Type B pancreatic cell (in vitro differentiated cells): ENCODE results near the gene EPN3. TPM values are rescaled to one million over a fixed set of nuclear protein-coding genes. Genes with fewer than 3 reads are reported as not detected.
A peak's percentile ranks its signal among the peaks of the same experiment; 100 is the strongest.

Experiments used
- DNase-seq: peaks from one replicate; pipeline ENCODE4 v3.0.0; 2021; ENCODE audit warnings: mixed read lengths; ENCODE audit not compliant: unreplicated experiment; ENCODE audit errors: extremely low spot score
- H3K27ac Mint-ChIP-seq: 2 replicates; pipeline ENCODE4 v1.8.0; 2021; ENCODE audit warnings: mild to moderate bottlenecking, mixed read lengths
- H3K27me3 Mint-ChIP-seq: 2 replicates; pipeline ENCODE4 v1.8.0; 2021; ENCODE audit warnings: mixed read lengths
- H3K36me3 Mint-ChIP-seq: 2 replicates; pipeline ENCODE4 v1.8.0; 2021; ENCODE audit warnings: mixed read lengths
- H3K4me1 Mint-ChIP-seq: one replicate; pipeline ENCODE4 v1.8.0; 2021; ENCODE audit warnings: mixed read lengths; ENCODE audit not compliant: unreplicated experiment
- H3K4me3 Mint-ChIP-seq: 2 replicates; pipeline ENCODE4 v1.8.0; 2021; ENCODE audit warnings: mild to moderate bottlenecking, mixed read lengths
- H3K9me3 Mint-ChIP-seq: 2 replicates; pipeline ENCODE4 v1.8.0; 2021; ENCODE audit warnings: mixed read lengths
- CTCF ChIP-seq: fragments of 200-600 bp; sonication (generic); conservative IDR thresholded peaks from 2 replicates; pipeline ENCODE4 v1.5.0; 2021; ENCODE audit warnings: antibody characterized with exemption, mild to moderate bottlenecking
- total RNA-seq: library from RNA; stranded (reverse); gene quantifications from 2 replicates; pipeline ENCODE4 v1.2.1, GENCODE V29; 2021; ENCODE audit warnings: low replicate concordance

EPN3 gene
- total RNA-seq, 1 donor from 2014 or later: 41.7 TPM

- H3K27ac Mint-ChIP-seq: no peak overlapping the region
- no peaks in the 10 kb centered on the region for H3K27me3 Mint-ChIP-seq
- no peaks in the 10 kb centered on the region for H3K36me3 Mint-ChIP-seq
- H3K9me3 Mint-ChIP-seq: no peaks in the 10 kb centered on the region
- peak overlapping the region; percentile 86 for H3K4me3 Mint-ChIP-seq
- no peak for DNase-seq
- H3K4me1 Mint-ChIP-seq: peaks cover 23% of the 10 kb centered on the region
- no peak for TF ChIP-seq CTCF
Observed at GRCh38 chr17:50547736-50548083, 15.2 kb downstream of the EPN3 start.

- Mint-ChIP-seq H3K9me3 (no peaks in the 10 kb centered on the region), H3K36me3 (no peaks in the 10 kb centered on the region), H3K4me3 (no peak overlapping the region), H3K27ac (no peak overlapping the region), H3K27me3 (peaks cover 3% of the 10 kb centered on the region), H3K4me1 (peaks cover 12% of the 10 kb centered on the region)
- no peak for DNase-seq
- no peak for TF ChIP-seq CTCF
Observed at GRCh38 chr17:50548831-50549230, 16.3 kb downstream of the EPN3 start.

DNA sequence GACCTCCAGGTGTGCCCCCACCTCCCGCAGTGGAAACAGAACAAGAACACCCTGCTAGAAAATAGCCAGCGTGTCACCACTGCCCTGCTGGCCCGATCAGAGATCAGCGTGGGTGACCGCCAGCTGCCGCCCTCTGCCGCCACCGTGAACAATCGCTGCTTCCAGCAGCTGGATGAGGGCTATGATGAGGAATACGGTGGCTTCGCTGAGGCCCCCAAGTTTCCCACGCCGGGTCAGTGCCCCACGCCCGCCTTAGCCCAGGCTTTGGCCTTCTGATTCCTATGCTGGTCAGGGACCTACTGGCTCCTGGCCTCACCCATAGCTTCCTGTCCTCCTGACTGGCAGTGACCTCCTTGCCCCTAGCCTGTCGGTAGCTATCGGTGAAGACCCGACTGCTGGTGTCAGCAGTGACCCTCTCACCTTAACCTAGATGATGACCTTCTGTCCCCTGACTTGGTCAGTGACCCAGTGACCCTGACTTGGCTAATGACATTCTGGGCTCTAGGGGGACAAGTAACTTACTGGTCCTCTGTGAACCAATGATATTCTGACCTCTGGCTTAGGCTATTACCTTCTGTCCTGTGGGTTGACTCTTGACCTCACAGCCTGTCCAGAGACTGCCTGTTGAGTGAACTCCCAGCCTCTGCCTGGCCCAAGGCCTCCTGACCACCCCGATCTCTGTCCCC is 16.9 kb downstream of the EPN3 start:
- Mint-ChIP-seq H3K27ac (no peak overlapping the region), H3K36me3 (no peaks in the 10 kb centered on the region), H3K27me3 (peaks cover 3% of the 10 kb centered on the region)

DNA sequence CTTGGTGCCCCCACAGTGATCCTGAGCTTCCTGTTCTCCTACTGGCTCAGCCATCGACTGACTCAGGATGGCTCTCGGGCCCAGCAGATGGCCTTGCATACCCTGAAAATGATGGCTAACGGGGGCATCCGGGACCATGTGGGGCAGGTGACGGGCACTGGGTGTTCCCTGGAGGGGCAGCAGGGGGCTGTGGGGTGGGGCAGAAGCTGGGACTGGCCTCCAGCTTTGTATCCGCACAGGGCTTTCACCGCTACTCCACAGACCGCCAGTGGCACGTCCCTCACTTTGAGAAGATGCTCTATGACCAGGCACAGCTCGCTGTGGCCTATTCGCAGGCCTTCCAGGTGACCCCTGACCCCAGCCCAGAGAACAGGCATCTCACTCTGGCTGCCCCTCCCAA is 17.4 kb downstream of the EPN3 start:
- Mint-ChIP-seq H3K27ac (no peak overlapping the region), H3K4me3 (peak overlapping the region; percentile 15), H3K9me3 (no peaks in the 10 kb centered on the region), H3K4me1 (peaks cover 4% of the 10 kb centered on the region), H3K27me3 (peaks cover 6% of the 10 kb centered on the region), H3K36me3 (no peaks in the 10 kb centered on the region)
- no peak for DNase-seq
- TF ChIP-seq CTCF: no peak

More for the DNA sequence above, 16.9 kb downstream of the EPN3 start:
- TF ChIP-seq CTCF: no peak
- Mint-ChIP-seq H3K4me1 (peaks cover 6% of the 10 kb centered on the region), H3K4me3 (peak overlapping the region; percentile 15), H3K9me3 (no peaks in the 10 kb centered on the region)
- no peak for DNase-seq

DNA sequence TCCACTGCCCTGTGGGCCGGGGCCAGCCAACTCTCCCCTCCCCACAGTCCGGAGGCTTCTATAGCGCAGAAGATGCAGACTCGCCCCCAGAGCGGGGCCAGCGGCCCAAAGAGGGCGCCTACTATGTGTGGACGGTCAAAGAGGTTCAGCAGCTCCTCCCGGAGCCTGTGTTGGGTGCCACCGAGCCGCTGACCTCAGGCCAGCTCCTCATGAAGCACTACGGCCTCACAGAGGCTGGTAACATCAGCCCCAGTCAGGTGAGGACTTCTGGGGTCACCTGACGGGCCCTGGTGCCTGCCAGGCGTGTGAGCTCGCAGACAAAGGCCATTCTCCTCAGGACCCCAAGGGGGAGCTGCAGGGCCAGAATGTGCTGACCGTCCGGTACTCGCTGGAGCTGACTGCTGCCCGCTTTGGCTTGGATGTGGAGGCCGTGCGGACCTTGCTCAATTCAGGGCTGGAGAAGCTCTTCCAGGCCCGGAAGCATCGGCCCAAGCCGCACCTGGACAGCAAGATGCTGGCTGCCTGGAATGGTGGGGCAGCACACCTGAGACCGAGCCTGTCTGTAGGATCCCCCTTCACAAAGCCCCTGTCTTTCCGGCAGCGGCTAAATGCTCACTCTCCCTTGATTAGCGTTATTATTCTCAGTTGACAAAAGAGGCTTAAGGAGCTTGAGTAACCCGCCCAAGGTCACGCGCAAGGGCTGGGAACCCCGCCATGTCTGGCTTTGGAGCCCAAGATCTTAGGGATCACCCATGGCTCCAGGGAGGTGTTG is 18.3 kb downstream of the EPN3 start:
- Mint-ChIP-seq H3K9me3 (no peaks in the 10 kb centered on the region), H3K36me3 (no peaks in the 10 kb centered on the region), H3K4me3 (no peak overlapping the region), H3K4me1 (peaks cover 4% of the 10 kb centered on the region), H3K27ac (no peak overlapping the region), H3K27me3 (peaks cover 6% of the 10 kb centered on the region)
- peak; percentile 86 for DNase-seq
- peak; percentile 90 for TF ChIP-seq CTCF
